Activated CD4-positive, alpha-beta memory T cell treated with anti-CD3 and anti-CD28 coated beads for 36 hours (primary cell): ENCODE results near the gene LBH. TPM values are rescaled to one million over a fixed set of nuclear protein-coding genes. Genes with fewer than 3 reads are reported as not detected.
A peak's percentile ranks its signal among the peaks of the same experiment; 100 is the strongest.

Experiments
- CTCF ChIA-PET: fragments of 350-600 bp; sonication (Branson Sonifier 250); formaldehyde crosslinking; loops from one replicate; lab custom pipeline; 2021; ENCODE audit warnings: antibody characterized with exemption, inconsistent platforms; lab: Charles Lee
- POLR2A ChIA-PET: fragments of 350-600 bp; sonication (Branson Sonifier 250); formaldehyde crosslinking; loops from one replicate; lab custom pipeline; 2021; ENCODE audit warnings: antibody characterized with exemption; lab: Charles Lee
- DNase-seq: peaks from one replicate; pipeline ENCODE4 v3.0.0-alpha.2; 2020
- H3K27ac Mint-ChIP-seq: one replicate; pipeline ENCODE4 v1.8.0; 2021; ENCODE audit warnings: mixed read lengths
- H3K27me3 Mint-ChIP-seq: one replicate; pipeline ENCODE4 v1.8.0; 2021; ENCODE audit warnings: mixed read lengths
- H3K36me3 Mint-ChIP-seq: one replicate; pipeline ENCODE4 v1.8.0; 2021; ENCODE audit warnings: mixed read lengths
- H3K4me1 Mint-ChIP-seq: one replicate; pipeline ENCODE4 v1.8.0; 2021; ENCODE audit warnings: low read depth, mixed read lengths
- H3K4me3 Mint-ChIP-seq: one replicate; pipeline ENCODE4 v1.8.0; 2021; ENCODE audit warnings: mild to moderate bottlenecking, mixed read lengths
- H3K9me3 Mint-ChIP-seq: one replicate; pipeline ENCODE4 v1.8.0; 2021; ENCODE audit warnings: mixed read lengths
- intact Hi-C: fragments of 100-400 bp; cut with micrococcal nuclease; formaldehyde crosslinking; loops from one replicate; pipeline ENCODE4 v1.15.1; 2023
- total RNA-seq, 2 experiments: library from RNA; stranded (reverse); gene quantifications; one replicate each; pipeline ENCODE4 v1.2.3, GENCODE V29; 2021

The LBH gene
- total RNA-seq, 2 experiments from 2014 or later: 109 to 112 TPM

GRCh38 chr2:30217644-30218337 lies 13.5 kb upstream of the LBH start:
- POLR2A ChIA-PET: no interaction called here
- no peaks in the 10 kb centered on the region for H3K9me3 Mint-ChIP-seq
- no peak overlapping the region for H3K4me3 Mint-ChIP-seq
- H3K27ac Mint-ChIP-seq: no peak overlapping the region
- peaks cover 36% of the 10 kb centered on the region for H3K4me1 Mint-ChIP-seq
- peak; percentile 43 for DNase-seq
- CTCF ChIA-PET: interaction anchor here (1.1 to 3.3 kb wide), 6 partner anchors 9 to 493 kb away, joined by 3 to 16 read pairs (median 8); no protein-coding TSS in a partner anchor
- no peaks in the 10 kb centered on the region for H3K27me3 Mint-ChIP-seq
- intact Hi-C loops: loop anchor here (1.0 kb wide), 1 partner anchor 9 kb away; no protein-coding TSS in a partner anchor
- no peaks in the 10 kb centered on the region for H3K36me3 Mint-ChIP-seq

GRCh38 chr2:30218338-30218713 lies 13.0 kb upstream of the LBH start:
- Mint-ChIP-seq H3K4me3 (no peak overlapping the region), H3K9me3 (no peaks in the 10 kb centered on the region), H3K36me3 (no peaks in the 10 kb centered on the region), H3K27ac (no peak overlapping the region), H3K4me1 (peaks cover 40% of the 10 kb centered on the region), H3K27me3 (no peaks in the 10 kb centered on the region)
- intact Hi-C loops: no loop called here
- ChIA-PET CTCF (interaction anchor here (0.5 to 3.3 kb wide), 3 partner anchors 10 to 454 kb away, joined by 3 to 16 read pairs (median 3); no protein-coding TSS in a partner anchor), POLR2A (no interaction called here)
- no peak for DNase-seq

DNA sequence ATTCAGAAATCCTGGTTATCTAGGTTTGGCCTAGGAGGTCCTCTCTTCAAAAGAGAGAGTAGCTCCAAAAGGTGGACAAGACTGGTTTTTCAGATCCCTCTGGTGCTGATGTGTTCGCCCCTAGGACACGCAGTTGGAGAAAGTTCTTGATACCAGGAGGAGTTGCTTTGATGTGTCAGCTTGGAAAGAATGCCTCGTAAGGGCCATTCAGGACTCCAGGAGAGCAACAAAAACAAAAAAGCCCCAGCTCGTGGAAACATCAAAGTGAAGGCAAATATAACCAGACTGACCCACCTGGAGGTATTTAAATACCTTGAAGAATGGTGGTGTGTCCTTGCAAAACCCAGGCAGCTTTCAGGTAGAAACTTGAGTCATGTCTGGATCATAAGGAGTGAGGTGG lies 12.5 kb upstream of the LBH start:
- H3K36me3 Mint-ChIP-seq: no peaks in the 10 kb centered on the region
- ChIA-PET CTCF (interaction anchor here (0.5 to 3.3 kb wide), 3 partner anchors 10 to 453 kb away, joined by 3 to 16 read pairs (median 3); no protein-coding TSS in a partner anchor), POLR2A (no interaction called here)
- no peaks in the 10 kb centered on the region for H3K27me3 Mint-ChIP-seq
- no peak overlapping the region for H3K27ac Mint-ChIP-seq
- DNase-seq: no peak
- peaks cover 45% of the 10 kb centered on the region for H3K4me1 Mint-ChIP-seq
- no peak overlapping the region for H3K4me3 Mint-ChIP-seq
- no peaks in the 10 kb centered on the region for H3K9me3 Mint-ChIP-seq
- intact Hi-C loops: no loop called here

- DNase-seq: no peak
- H3K4me3 Mint-ChIP-seq: no peak overlapping the region
- ChIA-PET POLR2A (interaction anchor here (0.6 to 2.4 kb wide), 2 partner anchors 11 to 14 kb away, joined by 3 to 7 read pairs; no protein-coding TSS in a partner anchor), CTCF (interaction anchor here (0.9 to 3.3 kb wide), 4 partner anchors 12 to 491 kb away, joined by 3 to 16 read pairs (median 4); no protein-coding TSS in a partner anchor)
- H3K36me3 Mint-ChIP-seq: no peaks in the 10 kb centered on the region
- no peaks in the 10 kb centered on the region for H3K27me3 Mint-ChIP-seq
- H3K4me1 Mint-ChIP-seq: peaks cover 59% of the 10 kb centered on the region
- intact Hi-C loops: no loop called here
- no peaks in the 10 kb centered on the region for H3K9me3 Mint-ChIP-seq
- H3K27ac Mint-ChIP-seq: no peak overlapping the region
Measured at GRCh38 chr2:30219886-30220875, 11.2 kb upstream of the LBH start.

DNA sequence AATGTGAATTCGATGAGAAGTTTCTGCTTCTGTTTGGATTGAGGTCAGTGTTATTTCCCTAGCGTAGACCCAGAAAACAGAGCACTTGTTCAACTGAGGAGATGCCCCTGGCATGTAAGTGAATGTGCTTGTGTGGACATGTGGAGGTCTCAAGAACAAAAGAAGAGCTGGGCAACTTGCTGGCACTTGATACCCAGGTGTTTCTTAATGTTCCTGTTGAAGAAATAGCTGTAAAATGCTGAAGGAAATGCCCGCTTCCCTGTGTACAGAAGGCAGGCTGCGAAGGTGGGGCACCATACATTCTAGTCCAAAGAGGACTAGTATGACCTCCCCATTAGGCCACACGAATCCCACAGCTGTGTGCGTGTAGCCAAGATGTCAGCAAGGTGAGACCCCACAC lies 9.8 kb upstream of the LBH start:
- Mint-ChIP-seq H3K27ac (no peak overlapping the region), H3K36me3 (no peaks in the 10 kb centered on the region), H3K4me1 (peaks cover 61% of the 10 kb centered on the region), H3K4me3 (no peak overlapping the region), H3K9me3 (no peaks in the 10 kb centered on the region), H3K27me3 (no peaks in the 10 kb centered on the region)
- intact Hi-C loops: no loop called here
- CTCF ChIA-PET: interaction anchor here (1.2 to 1.6 kb wide), 3 partner anchors 13 to 490 kb away, joined by 4 to 6 read pairs (median 5); no protein-coding TSS in a partner anchor
- POLR2A ChIA-PET: interaction anchor here (0.9 to 2.6 kb wide), 3 partner anchors 9 to 13 kb away, joined by 4 to 10 read pairs (median 7); no protein-coding TSS in a partner anchor
- DNase-seq: no peak

- Mint-ChIP-seq H3K4me3 (no peak overlapping the region), H3K4me1 (peaks cover 60% of the 10 kb centered on the region)
- CTCF ChIA-PET: interaction anchor here (1.2 to 2.5 kb wide), 3 partner anchors 14 to 489 kb away, joined by 4 to 10 read pairs (median 6); no protein-coding TSS in a partner anchor
Measured at GRCh38 chr2:30222031-30222430, 9.3 kb upstream of the LBH start.

DNA sequence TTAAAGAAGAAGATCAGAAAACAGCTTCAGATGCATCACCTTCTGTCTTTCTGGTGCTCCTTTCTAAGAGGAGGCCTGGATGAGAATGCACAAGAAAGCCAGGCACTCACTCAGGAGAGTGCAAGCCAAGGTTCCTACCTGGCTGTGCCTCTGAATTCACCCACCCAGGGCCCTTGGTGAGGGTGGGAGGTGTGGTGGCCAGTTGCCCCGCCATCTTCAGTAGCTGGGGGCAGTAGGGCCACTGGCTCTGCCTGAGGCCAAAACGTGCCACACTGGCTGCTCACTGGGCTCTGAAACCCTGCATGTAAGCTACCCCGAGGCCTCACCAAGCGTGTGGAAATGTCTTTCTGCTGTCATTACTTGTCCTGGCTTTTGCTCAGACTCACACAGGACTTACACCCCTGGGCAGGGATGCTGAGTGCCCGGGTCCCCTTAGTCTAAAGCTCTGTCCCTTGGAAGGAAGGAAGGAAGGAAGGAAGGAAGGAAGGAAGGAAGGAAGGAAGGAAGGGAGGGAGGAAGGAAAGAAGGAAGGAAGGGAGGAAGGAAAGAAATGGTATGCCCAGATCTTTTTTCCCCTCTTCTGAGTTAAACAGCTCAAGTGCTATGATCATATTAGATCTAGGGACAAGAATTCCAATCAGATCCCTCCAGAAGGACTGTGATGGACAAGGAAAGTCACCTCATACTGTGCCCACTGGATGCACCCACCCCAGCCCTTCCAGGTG lies 8.5 kb upstream of the LBH start:
- no peak overlapping the region for H3K4me3 Mint-ChIP-seq
- POLR2A ChIA-PET: interaction anchor here (0.9 to 2.6 kb wide), 6 partner anchors 8 to 200 kb away, joined by 3 to 10 read pairs (median 4); partner anchors contain the start of gene LBH
- no peaks in the 10 kb centered on the region for H3K36me3 Mint-ChIP-seq
- H3K4me1 Mint-ChIP-seq: peaks cover 60% of the 10 kb centered on the region
- CTCF ChIA-PET: interaction anchor here (1.0 to 4.9 kb wide), 7 partner anchors 14 to 489 kb away, joined by 3 to 29 read pairs (median 6); no protein-coding TSS in a partner anchor
- no peaks in the 10 kb centered on the region for H3K27me3 Mint-ChIP-seq
- peak overlapping the region; percentile 35 for H3K27ac Mint-ChIP-seq
- no peaks in the 10 kb centered on the region for H3K9me3 Mint-ChIP-seq
- no peak for DNase-seq
- intact Hi-C loops: no loop called here

More at GRCh38 chr2:30222031-30222430, 9.3 kb upstream of the LBH start:
- Mint-ChIP-seq H3K36me3 (no peaks in the 10 kb centered on the region), H3K27ac (no peak overlapping the region), H3K9me3 (no peaks in the 10 kb centered on the region), H3K27me3 (no peaks in the 10 kb centered on the region)
- POLR2A ChIA-PET: interaction anchor here (0.9 to 2.6 kb wide), 3 partner anchors 9 to 12 kb away, joined by 4 to 10 read pairs (median 7); no protein-coding TSS in a partner anchor
- intact Hi-C loops: no loop called here
- no peak for DNase-seq

- no peak overlapping the region for H3K4me3 Mint-ChIP-seq
- intact Hi-C loops: no loop called here
- peak overlapping the region; percentile 35 for H3K27ac Mint-ChIP-seq
- ChIA-PET POLR2A (interaction anchor here (1.2 to 2.6 kb wide), 4 partner anchors 8 to 199 kb away, joined by 3 to 10 read pairs (median 4); partner anchors contain the start of gene LBH), CTCF (interaction anchor here (0.8 to 4.9 kb wide), 7 partner anchors 15 to 489 kb away, joined by 3 to 29 read pairs (median 3); no protein-coding TSS in a partner anchor)
- no peaks in the 10 kb centered on the region for H3K9me3 Mint-ChIP-seq
- H3K27me3 Mint-ChIP-seq: no peaks in the 10 kb centered on the region
- H3K4me1 Mint-ChIP-seq: peaks cover 61% of the 10 kb centered on the region
- no peaks in the 10 kb centered on the region for H3K36me3 Mint-ChIP-seq
- no peak for DNase-seq
Measured at GRCh38 chr2:30223413-30223874, 7.9 kb upstream of the LBH start.

DNA sequence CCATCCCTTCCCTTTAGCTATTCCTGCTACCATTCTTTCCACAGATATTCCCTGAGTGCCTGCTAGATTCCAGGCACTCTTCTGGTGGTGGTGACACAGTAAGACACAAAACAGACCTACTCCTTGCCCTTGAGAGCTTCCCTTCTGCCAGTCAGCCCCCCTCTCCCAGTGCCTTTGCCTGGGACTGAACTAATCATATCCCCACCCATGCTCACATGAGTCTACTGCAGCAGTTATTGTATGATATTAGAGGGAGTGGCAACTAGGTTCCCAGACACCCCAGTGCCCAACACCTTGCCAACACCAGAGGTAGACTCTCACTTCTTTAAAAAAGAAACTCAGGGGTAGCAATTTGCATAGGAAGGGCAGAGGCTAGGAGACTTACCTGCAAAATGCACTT lies 7.2 kb upstream of the LBH start:
- no peaks in the 10 kb centered on the region for H3K27me3 Mint-ChIP-seq
- CTCF ChIA-PET: interaction anchor here (0.6 to 4.9 kb wide), 7 partner anchors 7 to 488 kb away, joined by 3 to 29 read pairs (median 3); no protein-coding TSS in a partner anchor
- no peak overlapping the region for H3K4me3 Mint-ChIP-seq
- POLR2A ChIA-PET: interaction anchor here (1.2 to 2.6 kb wide), 3 partner anchors 8 to 198 kb away, joined by 3 to 10 read pairs (median 3); no protein-coding TSS in a partner anchor
- no peaks in the 10 kb centered on the region for H3K36me3 Mint-ChIP-seq
- no peak for DNase-seq
- H3K27ac Mint-ChIP-seq: peak overlapping the region; percentile 33
- intact Hi-C loops: loop anchor here (2.0 kb wide), 1 partner anchor 113 kb away; no protein-coding TSS in a partner anchor
- no peaks in the 10 kb centered on the region for H3K9me3 Mint-ChIP-seq
- peaks cover 64% of the 10 kb centered on the region for H3K4me1 Mint-ChIP-seq

DNA sequence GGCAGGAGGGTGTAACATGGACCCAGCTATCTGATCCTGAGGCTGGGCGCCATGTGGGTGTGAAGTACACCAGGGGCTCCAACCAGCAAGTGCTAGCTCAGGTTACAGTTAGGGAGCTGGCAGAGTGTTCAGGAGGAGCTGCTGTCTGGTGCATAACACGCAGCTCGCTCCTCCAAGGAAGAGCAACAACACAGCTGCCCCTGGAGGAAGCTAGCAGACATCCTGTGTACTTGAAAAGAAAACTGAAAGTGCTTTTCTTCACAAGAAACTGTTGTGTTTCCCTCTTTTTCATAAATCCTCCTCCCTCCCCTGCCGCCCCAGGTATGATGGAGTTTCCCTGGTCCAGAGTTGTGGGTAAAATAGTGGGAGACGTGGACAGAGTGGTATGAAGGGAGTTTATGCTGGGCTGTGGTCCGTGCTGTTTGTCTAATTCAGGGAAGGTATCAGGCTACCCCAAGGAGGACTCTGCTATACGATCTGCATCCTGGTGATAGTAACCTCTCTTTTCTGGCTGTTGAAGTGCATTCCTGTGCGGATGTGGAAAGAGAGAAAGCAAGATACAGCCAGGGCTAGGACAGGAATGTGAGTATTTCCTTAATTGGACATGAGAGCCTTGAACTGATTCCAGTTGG lies 6.1 kb upstream of the LBH start:
- ChIA-PET CTCF (interaction anchor here (0.8 to 7.7 kb wide), 7 partner anchors 8 to 487 kb away, joined by 3 to 79 read pairs (median 3); no protein-coding TSS in a partner anchor), POLR2A (interaction anchor here (0.5 to 3.3 kb wide), 6 partner anchors 9 to 222 kb away, joined by 4 to 21 read pairs (median 14); partner anchors contain the start of genes LCLAT1 and YPEL5)
- intact Hi-C loops: loop anchor here (2.0 kb wide), 1 partner anchor 112 kb away; no protein-coding TSS in a partner anchor
- peak overlapping the region; percentile 83 for H3K4me3 Mint-ChIP-seq
- H3K4me1 Mint-ChIP-seq: peaks cover 70% of the 10 kb centered on the region
- H3K36me3 Mint-ChIP-seq: no peaks in the 10 kb centered on the region
- H3K9me3 Mint-ChIP-seq: no peaks in the 10 kb centered on the region
- DNase-seq: peak; percentile 62
- H3K27ac Mint-ChIP-seq: peak overlapping the region; percentile 97
- no peaks in the 10 kb centered on the region for H3K27me3 Mint-ChIP-seq
